Right lobe of liver (tissue), 4 donors: ENCODE data around the gene DAAM1.

Experiments
- POLR2A ChIP-seq: fragments of 450-650 bp; IDR thresholded peaks from one replicate; pipeline ENCODE4 v1.6.1; 2017; ENCODE audit warnings: antibody characterized with exemption, mild to moderate bottlenecking
- TF ChIP-seq, protein P1 (sequence below), 4 donors: fragments of 200-600 bp in 3 of 4; fragments of 450-650 bp in 1 of 4; IDR thresholded peaks; one replicate each; pipeline versions ENCODE4 v1.5.1 to v1.8.0; 2016 to 2022; ENCODE audit warnings: antibody characterized with exemption in 4 of 4, mild to moderate bottlenecking in 2 of 4
- donor health status: DM: no; HTN: no; CAD: no.
- donor health status: DM: no; HTN: no; CAD: no.
- donor health status: DM: no; HTN: yes; CAD: no.

DNA sequence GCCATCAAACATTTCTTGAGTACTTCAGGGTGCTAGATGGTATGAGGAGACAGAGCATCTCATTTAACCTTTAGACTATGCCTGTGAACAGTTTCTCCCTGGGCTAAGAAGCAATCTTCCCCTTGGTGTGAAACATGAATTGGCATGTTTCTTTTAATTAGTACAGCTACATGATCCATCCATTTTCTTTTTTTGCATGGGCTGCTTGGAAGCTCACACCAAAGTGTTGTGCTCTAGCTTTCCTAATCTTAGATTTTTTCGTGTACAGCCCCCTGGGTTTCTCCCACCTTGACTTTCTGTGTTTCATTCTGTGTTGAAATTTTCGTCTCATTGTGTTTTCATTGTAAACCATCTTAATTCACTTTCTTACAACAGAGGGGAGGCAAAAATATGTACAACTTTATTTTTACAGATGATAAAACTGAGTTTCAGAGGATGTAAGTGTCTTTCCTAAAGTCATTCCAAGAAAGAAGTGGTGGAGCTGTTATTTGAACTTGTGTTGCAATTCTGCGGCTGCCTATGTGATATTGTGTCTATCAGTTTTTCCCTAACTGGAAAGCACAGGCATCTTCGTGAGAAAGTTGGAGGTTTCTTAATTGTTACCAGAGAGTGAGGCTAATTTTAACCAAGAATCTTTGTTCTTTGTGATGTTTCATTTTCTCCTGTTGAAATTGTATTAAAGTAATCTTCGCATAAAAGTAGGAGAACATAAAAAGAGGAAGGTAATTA is 64.5 kb downstream of the DAAM1 start:
- TF ChIP-seq, protein P1, sequence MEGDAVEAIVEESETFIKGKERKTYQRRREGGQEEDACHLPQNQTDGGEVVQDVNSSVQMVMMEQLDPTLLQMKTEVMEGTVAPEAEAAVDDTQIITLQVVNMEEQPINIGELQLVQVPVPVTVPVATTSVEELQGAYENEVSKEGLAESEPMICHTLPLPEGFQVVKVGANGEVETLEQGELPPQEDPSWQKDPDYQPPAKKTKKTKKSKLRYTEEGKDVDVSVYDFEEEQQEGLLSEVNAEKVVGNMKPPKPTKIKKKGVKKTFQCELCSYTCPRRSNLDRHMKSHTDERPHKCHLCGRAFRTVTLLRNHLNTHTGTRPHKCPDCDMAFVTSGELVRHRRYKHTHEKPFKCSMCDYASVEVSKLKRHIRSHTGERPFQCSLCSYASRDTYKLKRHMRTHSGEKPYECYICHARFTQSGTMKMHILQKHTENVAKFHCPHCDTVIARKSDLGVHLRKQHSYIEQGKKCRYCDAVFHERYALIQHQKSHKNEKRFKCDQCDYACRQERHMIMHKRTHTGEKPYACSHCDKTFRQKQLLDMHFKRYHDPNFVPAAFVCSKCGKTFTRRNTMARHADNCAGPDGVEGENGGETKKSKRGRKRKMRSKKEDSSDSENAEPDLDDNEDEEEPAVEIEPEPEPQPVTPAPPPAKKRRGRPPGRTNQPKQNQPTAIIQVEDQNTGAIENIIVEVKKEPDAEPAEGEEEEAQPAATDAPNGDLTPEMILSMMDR (IDR thresholded peaks at IDR 0.05), result no peak
- TF ChIP-seq POLR2A, result no peak
